ENCODE data around the gene TDRD1. TPM values are rescaled to one million over a fixed set of nuclear protein-coding genes. Genes with fewer than 3 reads are reported as not detected.

The TDRD1 gene
- total and polyA plus RNA-seq, 10 of the 15 experiments (the other 5 are each of a cell fraction or from before 2014, with no cell fraction given), result 0.03 to 0.04 TPM; not detected in 8

GRCh38 chr10:114281461-114281860 is 102.3 kb downstream of the TDRD1 start:
- Histone ChIP-seq H3K4me2 (ENCODE audit: control insufficient read depth, insufficient read depth) (no peak overlapping the region), H3K9me3 (replicated peaks; ENCODE audit: control insufficient read depth, insufficient read depth, low read length) (no peaks in the 10 kb centered on the region), H3K4me3 (no peak overlapping the region), H3K79me2 (ENCODE audit: control insufficient read depth, insufficient read depth, low read length) (no peaks in the 10 kb centered on the region), H3K36me3 (ENCODE audit: control insufficient read depth in 2 of 2, insufficient read depth in 2 of 2, low read length in 1 of 2) (no peaks in the 10 kb centered on the region), H3K27me3 (replicated peaks in 1 of 2; ENCODE audit: control insufficient read depth in 2 of 2, insufficient read depth in 2 of 2, low read length in 1 of 2) (0 out of 4 replicates have a peak, but pooled peaks cover 0 to 2% of the 10 kb centered on the region in 2 experiments), H3K9ac (ENCODE audit: control insufficient read depth, insufficient read depth, low read length) (no peak overlapping the region), H2AFZ (ENCODE audit: control insufficient read depth, low read depth, low read length) (no peak overlapping the region), H3K27ac (ENCODE audit: control insufficient read depth, insufficient read depth) (no peak overlapping the region), H4K20me1 (ENCODE audit: control insufficient read depth, insufficient read depth) (no peaks in the 10 kb centered on the region), H3K4me1 (ENCODE audit: control insufficient read depth, insufficient read depth, low read length) (no peaks in the 10 kb centered on the region)
- TF ChIP-seq ZSCAN29 (IDR thresholded peaks at IDR 0.05) (no peak), SREBF2 (IDR thresholded peaks at IDR 0.05; ENCODE audit: low read length) (no peak)
- ATAC-seq (no peak), DNase-seq (ENCODE audit: low read depth, low spot score) (no peak), FAIRE-seq (no peak)
- RAD21 ChIA-PET (ENCODE audit: unreplicated experiment), result no interaction called here
- WGBS (ENCODE audit: insufficient coverage, insufficient replicate concordance, low lambda C conversion rate, missing lambda C conversion rate), result 20% methylated on average over 5 of the region's 5 CpGs
- BruUV-seq (replicated peaks), result no TSS peak
- intact Hi-C loops (cut with micrococcal nuclease; ENCODE audit: unreplicated experiment), result no loop called here
- CTCF ChIA-PET, result interaction anchor here (2.2 kb wide), 1 partner anchor 23 kb away, joined by 5 read pairs; no protein-coding TSS in a partner anchor
- POLR2A ChIA-PET, result no interaction called here
- in situ Hi-C loops (cut with MboI), result no loop called here
- SMC1A ChIA-PET (ENCODE audit: uncharacterized antibody, unreplicated experiment), result no interaction called here

MicroRNAs within 50 kb of the gene (microRNA counts, 767-probe panel; counts per million panel counts)
- microRNA hsa-miR-2110, result 784 counts per million, percentile 18 among the panel's probes with 10 or more counts

Small RNA genes lying within 50 kb of the gene (small RNA-seq; reads per million reads assigned to genes)
- not detected for gene RF02277

Other genes with a start within 250 kb of the TDRD1 start
- 2.7 and 2.9 TPM in 2 replicates for gene ADRB1, start 135.5 kb upstream of the TDRD1 start, total RNA-seq (2014; rRNA removed)
- 1.2 and 1.3 TPM in 2 replicates for gene ADRB1, start 135.5 kb upstream of the TDRD1 start, total RNA-seq (2014; rRNA removed; fragmentation: Illumina TruSeq; extraction: Trizol)
- 3.9 and 4.5 TPM in 2 replicates for gene ADRB1, start 135.5 kb upstream of the TDRD1 start, total RNA-seq (2021)
- 0.23 and 0.26 TPM in 2 replicates for gene ADRB1, start 135.5 kb upstream of the TDRD1 start, polyA plus RNA-seq (2011; rRNA removed)
- 1.0 and 1.8 TPM in 2 replicates for gene ADRB1, start 135.5 kb upstream of the TDRD1 start, polyA plus RNA-seq (2014; fragmentation: Illumina TruSeq; extraction: Trizol)
- gene ADRB1, start 135.5 kb upstream of the TDRD1 start, polyA plus RNA-seq (2014; fragmentation: Nextera tagmentation; extraction: Ambion mirVana), result 1 to 10 TPM in 1 of 2 experiments, under 1 TPM in 1; 0.99 to 2.8 TPM
- 2.2 and 2.5 TPM in 2 replicates for gene ADRB1, start 135.5 kb upstream of the TDRD1 start, polyA plus RNA-seq (2014; rRNA removed)
- gene ADRB1, start 135.5 kb upstream of the TDRD1 start, polyA plus RNA-seq (2016; fragmentation: Nextera tagmentation; extraction: Ambion mirVana), result under 1 TPM; 0.39 to 0.92 TPM
- 8.3 and 9.9 TPM in 2 replicates for gene CCDC186, start 5.2 kb upstream of the TDRD1 start, total RNA-seq (2014; rRNA removed)
- 13.1 and 14.0 TPM in 2 replicates for gene CCDC186, start 5.2 kb upstream of the TDRD1 start, total RNA-seq (2014; rRNA removed; fragmentation: Illumina TruSeq; extraction: Trizol)
- gene CCDC186, start 5.2 kb upstream of the TDRD1 start, total RNA-seq (2021), result 7.3 and 7.4 TPM in 2 replicates
- gene CCDC186, start 5.2 kb upstream of the TDRD1 start, polyA plus RNA-seq (2011; rRNA removed), result 7.5 and 14.8 TPM in 2 replicates
- 10.4 and 11.4 TPM in 2 replicates for gene CCDC186, start 5.2 kb upstream of the TDRD1 start, polyA plus RNA-seq (2014; fragmentation: Illumina TruSeq; extraction: Trizol)
- 1 to 10 TPM; 3.5 to 5.4 TPM for gene CCDC186, start 5.2 kb upstream of the TDRD1 start, polyA plus RNA-seq (2014; fragmentation: Nextera tagmentation; extraction: Ambion mirVana)
- 5.9 and 6.7 TPM in 2 replicates for gene CCDC186, start 5.2 kb upstream of the TDRD1 start, polyA plus RNA-seq (2014; rRNA removed)
- gene CCDC186, start 5.2 kb upstream of the TDRD1 start, polyA plus RNA-seq (2016; fragmentation: Nextera tagmentation; extraction: Ambion mirVana), result 1 to 10 TPM; 6.6 to 7.2 TPM
- gene VWA2, start 59.9 kb downstream of the TDRD1 start, total RNA-seq (2014; rRNA removed), result not detected in 2 replicates
- gene VWA2, start 59.9 kb downstream of the TDRD1 start, total RNA-seq (2014; rRNA removed; fragmentation: Illumina TruSeq; extraction: Trizol), result not detected in 2 replicates
- gene VWA2, start 59.9 kb downstream of the TDRD1 start, total RNA-seq (2021), result not detected in 2 replicates
- gene VWA2, start 59.9 kb downstream of the TDRD1 start, polyA plus RNA-seq (2011; rRNA removed), result 0.03 TPM in 1 of 2 replicates, not detected in the other
- not detected in 2 replicates for gene VWA2, start 59.9 kb downstream of the TDRD1 start, polyA plus RNA-seq (2014; fragmentation: Illumina TruSeq; extraction: Trizol)
- gene VWA2, start 59.9 kb downstream of the TDRD1 start, polyA plus RNA-seq (2014; fragmentation: Nextera tagmentation; extraction: Ambion mirVana), result not detected
- not detected in 2 replicates for gene VWA2, start 59.9 kb downstream of the TDRD1 start, polyA plus RNA-seq (2014; rRNA removed)
- not detected for gene VWA2, start 59.9 kb downstream of the TDRD1 start, polyA plus RNA-seq (2016; fragmentation: Nextera tagmentation; extraction: Ambion mirVana)
- gene AFAP1L2, start 225.1 kb downstream of the TDRD1 start, total RNA-seq (2014; rRNA removed), result 0.71 and 1.1 TPM in 2 replicates
- 0.27 and 0.32 TPM in 2 replicates for gene AFAP1L2, start 225.1 kb downstream of the TDRD1 start, total RNA-seq (2014; rRNA removed; fragmentation: Illumina TruSeq; extraction: Trizol)
- 0.37 and 0.49 TPM in 2 replicates for gene AFAP1L2, start 225.1 kb downstream of the TDRD1 start, total RNA-seq (2021)
- 2.7 and 4.0 TPM in 2 replicates for gene AFAP1L2, start 225.1 kb downstream of the TDRD1 start, polyA plus RNA-seq (2011; rRNA removed)
- 0.32 and 0.43 TPM in 2 replicates for gene AFAP1L2, start 225.1 kb downstream of the TDRD1 start, polyA plus RNA-seq (2014; fragmentation: Illumina TruSeq; extraction: Trizol)
- gene AFAP1L2, start 225.1 kb downstream of the TDRD1 start, polyA plus RNA-seq (2014; fragmentation: Nextera tagmentation; extraction: Ambion mirVana), result under 1 TPM; 0.03 to 0.07 TPM
- gene AFAP1L2, start 225.1 kb downstream of the TDRD1 start, polyA plus RNA-seq (2014; rRNA removed), result 0.41 and 0.76 TPM in 2 replicates
- gene AFAP1L2, start 225.1 kb downstream of the TDRD1 start, polyA plus RNA-seq (2016; fragmentation: Nextera tagmentation; extraction: Ambion mirVana), result under 1 TPM; 0.31 to 0.37 TPM